ENCODE measurements around the gene DNAH2. TPM values are rescaled to one million over a fixed set of nuclear protein-coding genes. Genes with fewer than 3 reads are reported as not detected.

The DNAH2 gene
- total RNA-seq, 3 donors from 2014 or later = 0.16 to 1.5 (median 0.98) TPM

DNA sequence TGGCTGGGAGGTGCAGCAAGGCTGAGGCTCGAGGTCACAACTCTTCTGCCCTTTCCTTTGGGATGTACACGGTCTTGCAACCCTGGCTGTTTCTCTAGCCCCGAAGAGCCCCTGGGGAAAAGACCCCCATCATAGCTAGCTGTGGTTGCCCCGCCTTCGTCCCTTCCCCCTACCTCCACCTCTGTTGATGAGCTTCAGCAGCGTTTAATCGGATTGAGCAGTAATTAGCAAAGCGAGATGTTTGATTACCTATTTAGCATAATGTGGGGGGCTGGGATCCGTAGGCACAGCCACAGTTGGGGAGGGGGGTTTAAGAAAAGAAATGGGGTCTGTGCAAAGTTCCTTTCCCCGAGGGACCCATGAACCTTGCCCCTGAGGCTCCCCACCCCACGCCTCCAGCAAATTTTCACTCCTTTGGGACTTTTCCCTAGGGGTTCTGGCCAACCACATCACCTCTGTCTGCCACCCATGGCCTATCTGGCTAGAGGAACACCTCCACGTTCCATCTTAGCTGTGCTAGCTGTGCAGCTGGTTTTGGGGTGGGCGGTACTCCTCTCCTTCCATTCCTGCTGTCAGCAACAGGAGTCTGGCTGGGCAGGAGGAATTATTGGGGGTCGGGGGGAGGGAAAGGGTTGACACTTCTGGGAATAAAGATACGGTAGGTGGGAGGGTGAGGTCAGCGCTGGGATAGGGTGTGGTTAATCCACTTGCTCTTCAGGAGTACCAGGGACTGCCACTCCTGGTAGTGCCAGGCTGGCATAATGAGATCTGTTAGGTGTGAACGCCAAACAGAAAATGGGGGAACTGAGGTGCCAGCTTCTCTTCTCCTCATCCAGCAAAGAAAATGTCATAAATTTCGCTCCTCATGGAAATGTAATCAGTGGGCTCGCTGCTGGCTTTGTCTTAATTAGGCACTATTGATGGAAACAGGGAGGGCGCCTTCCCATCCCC is 1.3 kb upstream of the DNAH2 start:
- TF ChIP-seq POLR2AphosphoS5 (IDR thresholded peaks at IDR 0.05) (no peak), POLR2A (IDR thresholded peaks at IDR 0.05) (no peak)
- TF ChIP-seq, protein P1, sequence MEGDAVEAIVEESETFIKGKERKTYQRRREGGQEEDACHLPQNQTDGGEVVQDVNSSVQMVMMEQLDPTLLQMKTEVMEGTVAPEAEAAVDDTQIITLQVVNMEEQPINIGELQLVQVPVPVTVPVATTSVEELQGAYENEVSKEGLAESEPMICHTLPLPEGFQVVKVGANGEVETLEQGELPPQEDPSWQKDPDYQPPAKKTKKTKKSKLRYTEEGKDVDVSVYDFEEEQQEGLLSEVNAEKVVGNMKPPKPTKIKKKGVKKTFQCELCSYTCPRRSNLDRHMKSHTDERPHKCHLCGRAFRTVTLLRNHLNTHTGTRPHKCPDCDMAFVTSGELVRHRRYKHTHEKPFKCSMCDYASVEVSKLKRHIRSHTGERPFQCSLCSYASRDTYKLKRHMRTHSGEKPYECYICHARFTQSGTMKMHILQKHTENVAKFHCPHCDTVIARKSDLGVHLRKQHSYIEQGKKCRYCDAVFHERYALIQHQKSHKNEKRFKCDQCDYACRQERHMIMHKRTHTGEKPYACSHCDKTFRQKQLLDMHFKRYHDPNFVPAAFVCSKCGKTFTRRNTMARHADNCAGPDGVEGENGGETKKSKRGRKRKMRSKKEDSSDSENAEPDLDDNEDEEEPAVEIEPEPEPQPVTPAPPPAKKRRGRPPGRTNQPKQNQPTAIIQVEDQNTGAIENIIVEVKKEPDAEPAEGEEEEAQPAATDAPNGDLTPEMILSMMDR (IDR thresholded peaks at IDR 0.05) = no peak
- no peak for DNase-seq (ENCODE audit: low spot score in 2 of 2)
- no peaks in the 10 kb centered on the region for H3K36me3 ChIP-seq
- no peaks in the 10 kb centered on the region for H3K9me3 ChIP-seq
- peaks cover 0 to 13% of the 10 kb centered on the region in 2 donors for H3K4me1 ChIP-seq
- H3K4me3 ChIP-seq = peak overlapping the region; percentile 44 to 75 (median 67)
- peaks cover 0 to 3% of the 10 kb centered on the region in 2 donors for H3K27me3 ChIP-seq
- intact Hi-C loops (cut with DNase I; ENCODE audit: low total_unique reads) = no loop called here
- H3K27ac ChIP-seq = peak overlapping the region; percentile 65

DNA sequence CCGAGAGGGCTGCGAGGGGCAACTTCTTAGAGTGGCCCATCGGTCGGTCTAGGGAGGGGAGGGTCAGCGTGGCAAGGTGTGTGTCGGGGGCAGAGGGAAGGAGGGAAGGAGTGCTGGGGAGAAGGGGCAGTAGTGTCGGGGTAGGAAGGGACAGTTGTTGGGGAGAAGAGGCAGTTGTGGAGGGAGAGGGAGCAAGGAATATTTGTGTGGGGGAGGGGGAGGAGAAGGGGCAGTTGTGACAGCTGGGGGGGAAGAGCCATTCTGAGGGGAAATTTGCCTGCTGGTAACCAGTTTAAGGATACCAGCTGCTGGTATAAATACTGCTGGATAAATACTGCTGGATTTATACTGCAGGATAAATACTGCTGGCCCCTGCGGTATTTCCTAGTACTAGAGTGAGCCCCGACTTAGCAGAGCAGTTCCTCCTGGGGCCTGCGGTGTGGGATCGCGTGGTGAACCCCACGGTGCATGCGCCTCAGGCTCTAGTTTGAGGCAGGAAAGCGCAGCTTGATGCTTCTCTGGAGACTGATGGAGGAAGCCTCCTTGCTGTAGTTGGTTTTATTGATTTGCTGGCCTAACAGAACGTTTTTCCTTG is 309 bp downstream of the DNAH2 start:
- no peak for DNase-seq (ENCODE audit: low spot score in 2 of 2)
- peaks cover 0 to 3% of the 10 kb centered on the region in 2 donors for H3K27me3 ChIP-seq
- peak overlapping the region; percentile 44 to 75 (median 67) for H3K4me3 ChIP-seq
- TF ChIP-seq POLR2A (IDR thresholded peaks at IDR 0.05) (no peak), POLR2AphosphoS5 (IDR thresholded peaks at IDR 0.05) (no peak)
- TF ChIP-seq, protein P1 (IDR thresholded peaks at IDR 0.05) = no peak
- no peaks in the 10 kb centered on the region for H3K36me3 ChIP-seq
- no peaks in the 10 kb centered on the region for H3K9me3 ChIP-seq
- H3K4me1 ChIP-seq = peaks cover 0 to 13% of the 10 kb centered on the region in 2 donors
- intact Hi-C loops (cut with DNase I; ENCODE audit: low total_unique reads) = no loop called here
- H3K27ac ChIP-seq = peak overlapping the region; percentile 65

GRCh38 chr17:7719661-7720060 is 2.1 kb downstream of the DNAH2 start:
- Histone ChIP-seq H3K27ac (no peak overlapping the region), H3K36me3 (no peaks in the 10 kb centered on the region), H3K9me3 (no peaks in the 10 kb centered on the region), H3K4me3 (no peak overlapping the region), H3K27me3 (peaks cover 0 to 3% of the 10 kb centered on the region in 2 donors), H3K4me1 (peaks cover 0 to 13% of the 10 kb centered on the region in 2 donors)
- no peak for DNase-seq (ENCODE audit: low spot score in 2 of 2)
- intact Hi-C loops (cut with DNase I; ENCODE audit: low total_unique reads) = no loop called here
- TF ChIP-seq, protein P1 (IDR thresholded peaks at IDR 0.05) = no peak
- TF ChIP-seq POLR2AphosphoS5 (IDR thresholded peaks at IDR 0.05) = no peak
- TF ChIP-seq POLR2A (IDR thresholded peaks at IDR 0.05) = no peak

GRCh38 chr17:7720125-7720524 is 2.6 kb downstream of the DNAH2 start:
- Histone ChIP-seq H3K9me3 (no peaks in the 10 kb centered on the region), H3K36me3 (no peaks in the 10 kb centered on the region), H3K27me3 (peaks cover 0 to 3% of the 10 kb centered on the region in 2 donors), H3K4me1 (peaks cover 0 to 13% of the 10 kb centered on the region in 2 donors), H3K27ac (no peak overlapping the region), H3K4me3 (no peak overlapping the region)
- no peak for DNase-seq (ENCODE audit: low spot score in 2 of 2)
- intact Hi-C loops (cut with DNase I; ENCODE audit: low total_unique reads) = no loop called here
- TF ChIP-seq POLR2AphosphoS5 (IDR thresholded peaks at IDR 0.05) (no peak), POLR2A (IDR thresholded peaks at IDR 0.05) (no peak)
- TF ChIP-seq, protein P1 (IDR thresholded peaks at IDR 0.05) = no peak

DNA sequence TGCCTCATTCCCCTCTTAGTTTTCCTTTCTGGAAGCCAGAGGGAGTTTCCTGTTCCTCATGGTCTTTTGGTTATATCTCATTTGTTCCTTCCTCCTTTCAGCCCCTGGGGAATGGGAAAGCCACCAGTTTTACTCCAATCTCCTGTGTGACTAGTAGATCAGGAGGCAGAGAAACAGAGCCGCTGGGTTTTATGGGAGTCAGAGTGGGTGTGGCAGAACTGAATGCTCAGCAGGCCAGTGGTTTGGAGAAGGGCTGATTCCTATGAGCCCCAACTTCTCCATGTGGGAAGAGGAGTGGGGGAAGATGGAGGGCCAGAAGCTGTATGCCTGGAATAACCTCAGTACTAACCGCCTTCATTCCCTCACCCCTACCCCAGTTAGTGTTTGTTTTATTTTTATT is 4.1 kb downstream of the DNAH2 start:
- peaks cover 0 to 10% of the 10 kb centered on the region in 2 donors for H3K4me1 ChIP-seq
- peaks cover 0 to 3% of the 10 kb centered on the region in 2 donors for H3K27me3 ChIP-seq
- no peak overlapping the region for H3K27ac ChIP-seq
- no peaks in the 10 kb centered on the region for H3K9me3 ChIP-seq
- H3K4me3 ChIP-seq = no peak overlapping the region
- TF ChIP-seq POLR2AphosphoS5 (IDR thresholded peaks at IDR 0.05) = no peak
- TF ChIP-seq, protein P1 (IDR thresholded peaks at IDR 0.05) = no peak
- TF ChIP-seq POLR2A (IDR thresholded peaks at IDR 0.05) = no peak
- intact Hi-C loops (cut with DNase I; ENCODE audit: low total_unique reads) = no loop called here
- no peak for DNase-seq (ENCODE audit: low spot score in 2 of 2)
- no peaks in the 10 kb centered on the region for H3K36me3 ChIP-seq

Data from breast epithelium (tissue), 4 donors.